ENCODE data around the gene TYMS. TPM values are rescaled to one million over a fixed set of nuclear protein-coding genes. Genes with fewer than 3 reads are reported as not detected.

TYMS gene
- total and polyA plus RNA-seq, 2 donors (not counting 1 experiment from before 2014, with no cell fraction given): 0.34 to 1.1 TPM

DNA sequence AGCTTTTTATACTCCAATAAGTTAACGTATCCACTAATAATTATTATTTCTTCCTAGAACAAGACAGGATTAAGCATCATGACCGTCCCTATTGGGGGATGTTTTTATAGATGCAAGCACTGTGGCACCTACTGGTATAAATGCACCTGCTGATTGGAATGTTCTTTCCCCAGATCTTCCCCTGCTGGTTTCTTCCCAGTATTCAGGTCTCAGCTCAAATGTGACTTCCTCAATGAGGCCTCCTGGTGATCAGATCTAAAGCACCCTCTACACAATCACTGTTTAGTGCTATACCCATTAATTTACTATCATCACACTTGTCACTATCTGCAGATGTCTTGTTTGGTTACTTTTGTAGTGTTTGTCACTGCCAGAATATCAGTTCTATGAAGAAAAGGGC lies 3.9 kb upstream of the TYMS start:
- Histone ChIP-seq H3K4me3 (ENCODE audit: control extremely low read depth in 1 of 5, extremely low read depth in 1 of 5, insufficient read depth in 1 of 5, low read depth in 2 of 5, low read length in 4 of 5) (no peak overlapping the region), H2AFZ (ENCODE audit: insufficient read depth, low read depth, low read length, poor library complexity, severe bottlenecking) (no peak overlapping the region), H3K9me3 (ENCODE audit: control extremely low read depth in 1 of 3, control insufficient read depth in 2 of 3, insufficient read depth in 1 of 3, low read length in 2 of 3) (no peaks in the 10 kb centered on the region), H3K4me2 (replicated peaks; ENCODE audit: low read depth, low read length, poor library complexity, severe bottlenecking) (no peak overlapping the region), H3K27ac (ENCODE audit: low read length in 2 of 2) (no peak overlapping the region), H3K4me1 (ENCODE audit: control insufficient read depth in 2 of 2, insufficient read depth in 2 of 2, low read length in 2 of 2) (peaks cover 5 to 11% of the 10 kb centered on the region in 2 donors), H3K36me3 (replicated peaks in 1 of 2; ENCODE audit: control extremely low read depth in 1 of 2, control insufficient read depth in 1 of 2, extremely low read depth in 1 of 2, insufficient read depth in 2 of 2, low read length in 1 of 2) (no peaks in the 10 kb centered on the region), H3K9ac (ENCODE audit: low read length) (no peak overlapping the region), H3K27me3 (replicated peaks in 1 of 4; ENCODE audit: control extremely low read depth in 1 of 4, control insufficient read depth in 3 of 4, insufficient read depth in 4 of 4, low read length in 3 of 4) (peaks cover 0 to 15% (median 2%) of the 10 kb centered on the region in 4 experiments), H4K20me1 (ENCODE audit: control insufficient read depth, insufficient read depth, low read length, poor library complexity, severe bottlenecking) (no peaks in the 10 kb centered on the region), H3K79me2 (ENCODE audit: control insufficient read depth, insufficient read depth, low read length) (no peaks in the 10 kb centered on the region)
- CTCF ChIA-PET: no interaction called here
- Mint-ChIP-seq H3K27ac (no peak overlapping the region), H3K4me1 (peaks cover 10% of the 10 kb centered on the region), H3K27me3 (peaks cover 15% of the 10 kb centered on the region), H3K4me3 (no peak overlapping the region), H3K9me3 (ENCODE audit: insufficient read depth) (no peaks in the 10 kb centered on the region)
- no peak for TF ChIP-seq EZH2 (IDR thresholded peaks at IDR 0.05; ENCODE audit: borderline replicate concordance, insufficient read depth, low read depth, low read length, poor library complexity, severe bottlenecking)
- TF ChIP-seq, protein P1, sequence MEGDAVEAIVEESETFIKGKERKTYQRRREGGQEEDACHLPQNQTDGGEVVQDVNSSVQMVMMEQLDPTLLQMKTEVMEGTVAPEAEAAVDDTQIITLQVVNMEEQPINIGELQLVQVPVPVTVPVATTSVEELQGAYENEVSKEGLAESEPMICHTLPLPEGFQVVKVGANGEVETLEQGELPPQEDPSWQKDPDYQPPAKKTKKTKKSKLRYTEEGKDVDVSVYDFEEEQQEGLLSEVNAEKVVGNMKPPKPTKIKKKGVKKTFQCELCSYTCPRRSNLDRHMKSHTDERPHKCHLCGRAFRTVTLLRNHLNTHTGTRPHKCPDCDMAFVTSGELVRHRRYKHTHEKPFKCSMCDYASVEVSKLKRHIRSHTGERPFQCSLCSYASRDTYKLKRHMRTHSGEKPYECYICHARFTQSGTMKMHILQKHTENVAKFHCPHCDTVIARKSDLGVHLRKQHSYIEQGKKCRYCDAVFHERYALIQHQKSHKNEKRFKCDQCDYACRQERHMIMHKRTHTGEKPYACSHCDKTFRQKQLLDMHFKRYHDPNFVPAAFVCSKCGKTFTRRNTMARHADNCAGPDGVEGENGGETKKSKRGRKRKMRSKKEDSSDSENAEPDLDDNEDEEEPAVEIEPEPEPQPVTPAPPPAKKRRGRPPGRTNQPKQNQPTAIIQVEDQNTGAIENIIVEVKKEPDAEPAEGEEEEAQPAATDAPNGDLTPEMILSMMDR (IDR thresholded peaks at IDR 0.05): no peak
- intact Hi-C loops (cut with micrococcal nuclease): no loop called here
- POLR2A ChIA-PET: no interaction called here
- no CpG with 5 or more reads among the region's 2 CpGs for WGBS (ENCODE audit: insufficient coverage)
- DNase-seq (no peak), ATAC-seq (ENCODE audit: low read depth) (no peak)

DNA sequence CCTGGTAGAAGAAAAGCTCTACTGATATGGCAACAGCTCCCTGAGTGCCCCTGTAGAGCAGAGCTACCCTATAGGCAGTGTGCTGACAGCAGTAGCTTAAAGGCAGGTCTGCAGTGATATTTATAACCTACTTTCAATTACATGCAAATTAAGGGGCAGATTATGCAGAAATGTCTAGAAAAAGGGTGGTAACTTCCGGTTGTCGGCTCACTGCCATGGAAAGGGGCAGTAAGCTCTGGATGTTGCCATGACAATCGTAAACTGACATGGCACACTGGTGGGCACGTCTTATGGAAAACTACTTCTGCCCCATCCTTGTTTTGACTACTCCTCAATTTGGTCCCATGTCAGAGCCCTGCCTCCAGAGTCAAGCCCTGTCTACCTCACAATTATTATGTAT lies 2.9 kb upstream of the TYMS start:
- Mint-ChIP-seq H3K4me1 (peaks cover 20% of the 10 kb centered on the region), H3K9me3 (ENCODE audit: insufficient read depth) (no peaks in the 10 kb centered on the region), H3K4me3 (no peak overlapping the region), H3K27ac (no peak overlapping the region), H3K27me3 (peaks cover 24% of the 10 kb centered on the region)
- H3K9me3 ChIP-seq (ENCODE audit: control extremely low read depth in 1 of 3, control insufficient read depth in 2 of 3, insufficient read depth in 1 of 3, low read length in 2 of 3): no peaks in the 10 kb centered on the region
- peaks cover 8 to 19% of the 10 kb centered on the region in 2 donors for H3K4me1 ChIP-seq (ENCODE audit: control insufficient read depth in 2 of 2, insufficient read depth in 2 of 2, low read length in 2 of 2)
- H3K27me3 ChIP-seq (replicated peaks in 1 of 4; ENCODE audit: control extremely low read depth in 1 of 4, control insufficient read depth in 3 of 4, insufficient read depth in 4 of 4, low read length in 3 of 4): peaks cover 0 to 24% (median 2%) of the 10 kb centered on the region in 4 experiments
- DNase-seq: no peak
- ChIA-PET CTCF (no interaction called here), POLR2A (no interaction called here)
- H4K20me1 ChIP-seq (ENCODE audit: control insufficient read depth, insufficient read depth, low read length, poor library complexity, severe bottlenecking): no peaks in the 10 kb centered on the region
- H3K36me3 ChIP-seq (replicated peaks in 1 of 2; ENCODE audit: control extremely low read depth in 1 of 2, control insufficient read depth in 1 of 2, extremely low read depth in 1 of 2, insufficient read depth in 2 of 2, low read length in 1 of 2): no peaks in the 10 kb centered on the region
- H2AFZ ChIP-seq (ENCODE audit: insufficient read depth, low read depth, low read length, poor library complexity, severe bottlenecking): no peak overlapping the region
- no peak for TF ChIP-seq EZH2 (IDR thresholded peaks at IDR 0.05; ENCODE audit: borderline replicate concordance, insufficient read depth, low read depth, low read length, poor library complexity, severe bottlenecking)
- TF ChIP-seq, protein P1 (IDR thresholded peaks at IDR 0.05): no peak
- H3K4me3 ChIP-seq (ENCODE audit: control extremely low read depth in 1 of 5, extremely low read depth in 1 of 5, insufficient read depth in 1 of 5, low read depth in 2 of 5, low read length in 4 of 5): no peak overlapping the region
- no peak overlapping the region for H3K9ac ChIP-seq (ENCODE audit: low read length)
- no peaks in the 10 kb centered on the region for H3K79me2 ChIP-seq (ENCODE audit: control insufficient read depth, insufficient read depth, low read length)
- ATAC-seq (ENCODE audit: low read depth): no peak
- intact Hi-C loops (cut with micrococcal nuclease): no loop called here
- H3K27ac ChIP-seq (ENCODE audit: low read length in 2 of 2): no peak overlapping the region
- H3K4me2 ChIP-seq (replicated peaks; ENCODE audit: low read depth, low read length, poor library complexity, severe bottlenecking): no peak overlapping the region
- WGBS (ENCODE audit: insufficient coverage): 100% methylated on average over 3 of the region's 4 CpGs
